Fibroblast of skin of abdomen (primary cell): ENCODE results near the gene UBR3.
A peak's percentile ranks its signal among the peaks of the same experiment; 100 is the strongest.
"Not testable (repeated sequence)": the region's sequence is repeated elsewhere in the genome, so short reads cannot be mapped to it uniquely, and the experiment has no call there.

Source experiments
- DNase-seq: peaks from one replicate; pipeline ENCODE4 v3.0.0-alpha.2; 2013

UBR3 gene

GRCh38 chr2:169871994-169872393, 44.7 kb downstream of the UBR3 start:
- no peak for DNase-seq

- peak; percentile 5 for DNase-seq
Observed at GRCh38 chr2:169877398-169877797, 50.1 kb downstream of the UBR3 start.

GRCh38 chr2:169887120-169887519, 59.9 kb downstream of the UBR3 start:
- DNase-seq, result no peak

GRCh38 chr2:169891593-169892298, 64.5 kb downstream of the UBR3 start:
- DNase-seq, result peak; percentile 5

- DNase-seq, result no peak
Observed at GRCh38 chr2:169892951-169893350, 65.7 kb downstream of the UBR3 start.

GRCh38 chr2:169895294-169895985, 68.2 kb downstream of the UBR3 start:
- peak; percentile 17 for DNase-seq

- DNase-seq, result no peak
Observed at GRCh38 chr2:169897834-169898233, 70.6 kb downstream of the UBR3 start.

- not testable (repeated sequence) for DNase-seq
Observed at GRCh38 chr2:169900103-169900502, 72.8 kb downstream of the UBR3 start.

GRCh38 chr2:169900686-169901085, 73.4 kb downstream of the UBR3 start:
- DNase-seq, result no peak

GRCh38 chr2:169906731-169907130, 79.5 kb downstream of the UBR3 start:
- DNase-seq, result no peak

GRCh38 chr2:169909376-169909775, 82.1 kb downstream of the UBR3 start:
- DNase-seq, result no peak

GRCh38 chr2:169910109-169910799, 83.0 kb downstream of the UBR3 start:
- DNase-seq, result no peak

GRCh38 chr2:169911119-169911518, 83.9 kb downstream of the UBR3 start:
- DNase-seq, result no peak

- no peak for DNase-seq
Observed at GRCh38 chr2:169916623-169917022, 89.4 kb downstream of the UBR3 start.

GRCh38 chr2:169923977-169924376, 96.7 kb downstream of the UBR3 start:
- DNase-seq, result no peak

GRCh38 chr2:169925968-169926367, 98.7 kb downstream of the UBR3 start:
- no peak for DNase-seq

- DNase-seq, result peak; percentile 33
Observed at GRCh38 chr2:169928463-169928864, 101.2 kb downstream of the UBR3 start.

- peak; percentile 47 for DNase-seq
Observed at GRCh38 chr2:169933124-169933711, 106.0 kb downstream of the UBR3 start.

GRCh38 chr2:169936652-169937051, 109.4 kb downstream of the UBR3 start:
- DNase-seq, result not testable (repeated sequence)

GRCh38 chr2:169945515-169945914, 118.3 kb downstream of the UBR3 start:
- peak; percentile 57 for DNase-seq

GRCh38 chr2:169946092-169946491, 118.8 kb downstream of the UBR3 start:
- DNase-seq, result no peak

GRCh38 chr2:169946546-169946945, 119.3 kb downstream of the UBR3 start:
- DNase-seq, result no peak

- no peak for DNase-seq
Observed at GRCh38 chr2:169955940-169956339, 128.7 kb downstream of the UBR3 start.
